Sigmoid colon (tissue), 7 donors: ENCODE measurements around the gene MYH7. TPM values are rescaled to one million over a fixed set of nuclear protein-coding genes. Genes with fewer than 3 reads are reported as not detected.

Experiments used
- DNase-seq: peaks from one replicate; pipeline ENCODE4 v3.0.0-alpha.2; 2019
- H3K27ac ChIP-seq, 4 donors: fragments of 200-600 bp; sonication (generic); one replicate each; pipeline ENCODE4 v1.5.1; 2016 to 2019; ENCODE audit warnings: mild to moderate bottlenecking in 1 of 4
- H3K27me3 ChIP-seq, 3 donors: fragments of 200-600 bp; sonication (generic); one replicate each; pipeline ENCODE4 v1.5.1; 2019; ENCODE audit warnings: mild to moderate bottlenecking in 1 of 3
- H3K36me3 ChIP-seq, 4 donors: fragments of 200-600 bp; sonication (generic); one replicate each; pipeline ENCODE4 v1.5.1; 2016 to 2019
- H3K4me1 ChIP-seq, 4 donors: fragments of 200-600 bp; sonication (generic); one replicate each; pipeline ENCODE4 v1.5.1; 2017 to 2019
- H3K4me3 ChIP-seq, 4 donors: fragments of 200-600 bp; sonication (generic); one replicate each; pipeline ENCODE4 v1.5.1; 2017 to 2019; ENCODE audit warnings: mild to moderate bottlenecking in 2 of 4, moderate library complexity in 1 of 4
- H3K9me3 ChIP-seq, 4 donors: fragments of 200-600 bp in 3 of 4; sonication (generic) in 3 of 4; one replicate each; pipeline versions ENCODE4 v1.5.1 to v1.6.1; 2013 to 2019
- CTCF ChIP-seq, 4 experiments: fragments of 450-650 bp in 3 of 4; fragments of 200-600 bp in 1 of 4; IDR thresholded peaks; one replicate each; pipeline ENCODE4 v1.5.1; 2016 to 2019; ENCODE audit warnings: antibody characterized with exemption in 4 of 4, mild to moderate bottlenecking in 3 of 4, moderate library complexity in 2 of 4
- EP300 ChIP-seq, 4 donors: sonication (generic); formaldehyde crosslinking; IDR thresholded peaks; one replicate each; pipeline ENCODE4 v1.6.1; 2017; ENCODE audit warnings: antibody characterized with exemption in 4 of 4
- POLR2A ChIP-seq, 2 donors: fragments of 450-650 bp; IDR thresholded peaks; one replicate each; pipeline ENCODE4 v1.6.1; 2016; ENCODE audit warnings: antibody characterized with exemption in 2 of 2, mild to moderate bottlenecking in 2 of 2, moderate library complexity in 2 of 2
- POLR2AphosphoS5 ChIP-seq, 4 donors: sonication (generic); formaldehyde crosslinking; IDR thresholded peaks; one replicate each; pipeline ENCODE4 v1.6.1; 2017; ENCODE audit warnings: antibody characterized with exemption in 4 of 4
- WGBS, 2 donors: extraction: QIAGEN DNeasy Blood & Tissue Kit; methylation state at CpG; one replicate each; pipeline ENCODE4 v1.1.7; 2013; 5-methylcytosine and 5-hydroxymethylcytosine counted together
- intact Hi-C: fragments of 100-400 bp; cut with DNase I; formaldehyde crosslinking; loops from one replicate; pipeline ENCODE4 v1.15.1; 2023
- polyA plus RNA-seq, 3 donors: library from polyadenylated mRNA; stranded (reverse); fragments of 200-250 nt; gene quantifications; one replicate each; pipeline ENCODE4 v1.2.3, GENCODE V29; 2013
- total RNA-seq, 4 donors: library from RNA; depleted of rRNA; stranded (reverse); fragments of >200 nt; gene quantifications; one replicate each; pipeline ENCODE4 v1.1.0, GENCODE V29; 2016
- donor health status: healthy with polysubstance abuse.
- donor health status: Bipolar disorder and iron deficiency.
- donor health status: healthy.

MYH7 gene
- total and polyA plus RNA-seq, 7 donors: under 0.01 to 11.6 (median 0.28) TPM; not detected in 2

DNA sequence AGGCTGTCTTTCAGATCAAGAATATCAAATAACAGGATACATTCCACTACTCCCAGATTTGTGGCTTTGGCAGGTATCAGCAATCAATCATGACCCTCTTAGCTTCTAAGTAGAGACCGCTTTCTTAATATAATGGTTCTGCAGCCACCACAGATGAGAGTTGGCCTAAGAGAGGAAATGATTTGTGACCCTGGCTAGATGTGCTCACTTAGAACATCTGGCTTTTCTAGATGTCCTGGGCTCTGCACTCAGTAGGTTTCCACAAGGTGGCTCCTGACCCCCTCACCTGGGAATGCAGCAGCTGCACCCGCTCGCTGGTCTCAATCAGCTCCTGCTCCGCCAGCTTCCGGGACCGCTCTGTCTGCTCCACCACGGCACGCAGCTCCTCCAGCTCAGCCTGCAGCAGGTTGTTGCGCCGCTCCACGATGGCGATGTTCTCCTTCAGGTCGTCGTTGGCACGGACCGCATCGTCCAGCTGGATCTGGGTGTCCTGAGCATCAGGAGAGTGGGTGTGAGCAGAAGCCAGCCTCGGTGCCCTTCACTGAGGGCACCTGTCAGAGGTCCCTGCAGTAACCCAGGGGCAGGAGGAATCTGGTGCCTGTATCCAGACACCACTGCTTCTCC, 49.7 kb downstream of the MYH7 start:
- WGBS, 2 donors: 88 to 92% methylated on average over 18 of the region's 18 CpGs
- Histone ChIP-seq H3K4me3 (no peak overlapping the region), H3K27ac (no peak overlapping the region), H3K4me1 (no peaks in the 10 kb centered on the region), H3K36me3 (no peaks in the 10 kb centered on the region), H3K9me3 (no peaks in the 10 kb centered on the region), H3K27me3 (no peaks in the 10 kb centered on the region)
- DNase-seq: no peak
- intact Hi-C loops: no loop called here
- TF ChIP-seq CTCF (IDR thresholded peaks at IDR 0.05) (no peak), EP300 (IDR thresholded peaks at IDR 0.05) (no peak), POLR2AphosphoS5 (IDR thresholded peaks at IDR 0.05) (no peak), POLR2A (IDR thresholded peaks at IDR 0.05) (no peak)

GRCh38 chr14:23385244-23385641, 50.2 kb downstream of the MYH7 start:
- H3K27ac ChIP-seq: no peak overlapping the region
- no peaks in the 10 kb centered on the region for H3K9me3 ChIP-seq
- H3K27me3 ChIP-seq: no peaks in the 10 kb centered on the region
- no peaks in the 10 kb centered on the region for H3K4me1 ChIP-seq
- intact Hi-C loops: no loop called here
- whole genome bisulfite sequencing, 2 donors: 82 to 86% methylated on average over 2 of the region's 2 CpGs
- no peak for DNase-seq
- no peak overlapping the region for H3K4me3 ChIP-seq
- TF ChIP-seq CTCF (IDR thresholded peaks at IDR 0.05) (no peak), EP300 (IDR thresholded peaks at IDR 0.05) (no peak), POLR2AphosphoS5 (IDR thresholded peaks at IDR 0.05) (no peak), POLR2A (IDR thresholded peaks at IDR 0.05) (no peak)
- no peaks in the 10 kb centered on the region for H3K36me3 ChIP-seq

DNA sequence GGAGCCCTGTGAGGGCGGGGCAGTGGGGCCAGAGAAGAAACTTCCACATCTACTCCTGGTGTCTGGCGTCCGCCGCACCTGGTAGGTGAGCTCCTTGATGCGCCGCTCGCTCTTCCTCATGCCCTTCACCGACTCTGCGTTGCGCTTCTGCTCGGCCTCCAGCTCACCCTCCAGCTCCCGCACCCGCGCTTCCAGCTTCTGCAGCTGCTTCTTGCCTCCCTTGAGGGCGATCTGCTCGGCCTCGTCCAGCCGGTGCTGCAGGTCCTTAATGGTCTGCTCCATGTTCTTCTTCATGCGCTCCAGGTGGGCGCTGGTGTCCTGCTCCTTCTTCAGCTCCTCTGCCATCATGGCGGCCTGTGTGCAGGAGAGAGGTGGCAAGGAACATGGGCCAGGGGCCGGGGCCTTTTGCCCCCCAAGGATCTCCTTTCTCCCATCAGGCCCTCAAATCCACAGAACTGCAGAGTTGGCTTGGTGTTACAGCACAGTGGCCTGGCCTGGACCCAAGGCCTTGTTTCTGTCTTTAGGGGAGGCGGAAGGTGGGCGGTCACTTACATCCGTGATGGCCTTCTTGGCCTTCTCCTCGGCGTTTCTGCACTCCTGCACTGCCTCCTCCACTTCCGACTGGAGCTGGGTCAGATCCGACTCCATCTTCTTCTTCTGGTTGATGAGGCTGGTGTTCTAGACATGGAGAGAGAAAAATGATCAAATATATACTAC, 50.9 kb downstream of the MYH7 start:
- TF ChIP-seq POLR2A (IDR thresholded peaks at IDR 0.05) (no peak), EP300 (IDR thresholded peaks at IDR 0.05) (no peak), CTCF (IDR thresholded peaks at IDR 0.05) (no peak), POLR2AphosphoS5 (IDR thresholded peaks at IDR 0.05) (no peak)

GRCh38 chr14:23382731-23383440, 52.6 kb downstream of the MYH7 start:
- no peak overlapping the region for H3K27ac ChIP-seq

More for the DNA sequence above, 50.9 kb downstream of the MYH7 start:
- Histone ChIP-seq H3K4me1 (no peaks in the 10 kb centered on the region), H3K27ac (no peak overlapping the region), H3K9me3 (no peaks in the 10 kb centered on the region), H3K4me3 (no peak overlapping the region), H3K27me3 (no peaks in the 10 kb centered on the region), H3K36me3 (no peaks in the 10 kb centered on the region)
- intact Hi-C loops: loop anchor here (5.0 kb wide), 1 partner anchor 117 kb away; no protein-coding TSS in a partner anchor
- DNase-seq: no peak
- WGBS, 2 donors: 93% methylated on average over 29 of the region's 29 CpGs

More at GRCh38 chr14:23382731-23383440, 52.6 kb downstream of the MYH7 start:
- 63 to 83% methylated on average over 10 of the region's 10 CpGs for WGBS, 2 donors
- no peaks in the 10 kb centered on the region for H3K36me3 ChIP-seq
- no peak for DNase-seq
- H3K9me3 ChIP-seq: no peaks in the 10 kb centered on the region
- no peak overlapping the region for H3K4me3 ChIP-seq
- intact Hi-C loops: loop anchor here (5.0 kb wide), 1 partner anchor 116 kb away; no protein-coding TSS in a partner anchor
- TF ChIP-seq EP300 (IDR thresholded peaks at IDR 0.05) (no peak), CTCF (IDR thresholded peaks at IDR 0.05) (no peak), POLR2AphosphoS5 (IDR thresholded peaks at IDR 0.05) (no peak), POLR2A (IDR thresholded peaks at IDR 0.05) (no peak)
- H3K27me3 ChIP-seq: no peaks in the 10 kb centered on the region
- H3K4me1 ChIP-seq: no peaks in the 10 kb centered on the region
